Thoracic aorta (tissue), 2 donors: ENCODE data around the gene TAOK1. TPM values are rescaled to one million over a fixed set of nuclear protein-coding genes. Genes with fewer than 3 reads are reported as not detected.

ENCODE experiments used
- ATAC-seq: fragments of 150-250 bp; one replicate; pipeline ENCODE4 v1.8.0; 2017; ENCODE audit warnings: low read depth; ENCODE audit not compliant: insufficient number of reproducible peaks, low FRiP score
- DNase-seq: peaks from one replicate; pipeline ENCODE4 v3.0.0-alpha.2; 2020; ENCODE audit warnings: low spot score
- H3K27ac ChIP-seq, 2 donors: fragments of 200-600 bp; sonication (generic); 1 replicate in 1 of 2; 2 replicates in 1 of 2; pipeline ENCODE4 v1.5.1; 2016; ENCODE audit warnings: mild to moderate bottlenecking in 2 of 2, moderate library complexity in 2 of 2
- H3K27me3 ChIP-seq: fragments of 200-600 bp; sonication (generic); replicated peaks from 2 replicates; pipeline ENCODE4 v1.6.0; 2016; ENCODE audit warnings: mild to moderate bottlenecking; ENCODE audit not compliant: insufficient read depth
- H3K36me3 ChIP-seq: fragments of 200-600 bp; sonication (generic); one replicate; pipeline ENCODE4 v1.5.1; 2016
- H3K4me1 ChIP-seq, 2 donors: fragments of 200-600 bp; sonication (generic); 1 replicate in 1 of 2; 2 replicates in 1 of 2; pipeline versions ENCODE4 v1.5.1 to v1.6.0; 2016; ENCODE audit warnings: low read depth in 2 of 2, mild to moderate bottlenecking in 1 of 2; ENCODE audit not compliant: control insufficient read depth in 1 of 2
- H3K4me3 ChIP-seq: fragments of 200-600 bp; sonication (generic); 2 replicates; pipeline ENCODE4 v1.5.1; 2016; ENCODE audit warnings: mild to moderate bottlenecking
- H3K9me3 ChIP-seq: fragments of 200-600 bp; sonication (generic); 2 replicates; pipeline ENCODE4 v1.5.1; 2016
- CTCF ChIP-seq: fragments of 200-600 bp; sonication (generic); IDR thresholded peaks from one replicate; pipeline ENCODE4 v1.5.1; 2019; ENCODE audit warnings: antibody characterized with exemption
- total RNA-seq, 2 donors: library from RNA; depleted of rRNA; stranded (reverse); fragments of >200 nt; gene quantifications; one replicate each; pipeline versions ENCODE4 v1.1.0 to v1.2.3, GENCODE V29; 2016

The TAOK1 gene
- total RNA-seq, 2 donors from 2014 or later = 46.0 to 64.6 TPM

DNA sequence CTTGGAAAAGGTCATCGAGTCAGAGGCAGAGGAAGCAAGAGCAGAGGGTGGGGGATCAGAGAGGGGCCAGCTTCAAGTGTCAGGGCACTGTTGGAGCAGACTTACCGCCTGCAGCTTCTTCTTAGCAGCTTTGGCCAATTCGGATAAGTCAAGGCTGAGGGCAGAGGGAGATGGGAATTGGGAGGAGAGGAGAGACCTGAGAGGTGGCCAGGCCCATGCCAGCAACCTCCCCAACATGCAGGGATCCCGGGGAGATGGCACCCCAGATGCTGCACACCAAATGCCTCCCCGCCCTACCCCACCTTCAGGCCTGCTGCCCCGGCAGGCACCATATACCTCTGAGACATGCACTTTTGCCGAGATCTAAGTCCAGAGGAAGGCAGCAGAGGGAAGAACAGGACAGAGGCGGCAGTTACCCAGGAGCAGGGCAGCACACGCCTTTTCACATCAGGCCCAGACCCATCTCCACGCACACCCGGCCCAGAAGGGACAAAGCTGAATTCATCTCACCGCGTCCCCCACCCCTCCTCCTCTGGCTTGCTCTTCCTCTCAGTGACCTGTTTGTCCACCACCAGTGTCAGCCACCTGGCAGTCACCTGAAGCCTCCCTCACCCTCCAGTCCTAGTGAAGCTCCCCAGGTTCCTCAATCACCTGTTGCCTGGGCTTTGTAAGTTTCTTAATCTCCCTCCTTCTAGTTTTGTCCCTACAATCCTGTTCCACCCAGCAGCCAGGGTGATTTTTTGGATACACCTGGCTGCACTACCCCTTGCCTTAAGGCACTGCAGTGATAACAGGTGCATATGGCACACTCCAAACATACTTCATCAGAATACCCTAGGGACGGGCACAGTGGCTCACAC is 188.7 kb downstream of the TAOK1 start:
- H3K27ac ChIP-seq = no peak overlapping the region
- peaks cover 0 to 16% of the 10 kb centered on the region in 2 donors for H3K4me1 ChIP-seq
- DNase-seq = no peak
- no peak for TF ChIP-seq CTCF
- no peak overlapping the region for H3K4me3 ChIP-seq
- H3K9me3 ChIP-seq = no peaks in the 10 kb centered on the region
- ATAC-seq = no peak
- no peaks in the 10 kb centered on the region for H3K27me3 ChIP-seq
- H3K36me3 ChIP-seq = peaks cover 32% of the 10 kb centered on the region

GRCh38 chr17:29579866-29580771 is 190.0 kb downstream of the TAOK1 start:
- DNase-seq (no peak), ATAC-seq (peak; percentile 66)
- Histone ChIP-seq H3K27me3 (no peaks in the 10 kb centered on the region), H3K9me3 (no peaks in the 10 kb centered on the region), H3K4me3 (no peak overlapping the region), H3K27ac (no peak overlapping the region), H3K4me1 (peaks cover 0 to 25% of the 10 kb centered on the region in 2 donors), H3K36me3 (peaks cover 20% of the 10 kb centered on the region)
- peak; percentile 83 for TF ChIP-seq CTCF

GRCh38 chr17:29581583-29582253 is 191.6 kb downstream of the TAOK1 start:
- peaks cover 0 to 34% of the 10 kb centered on the region in 2 donors for H3K4me1 ChIP-seq
- H3K36me3 ChIP-seq = peaks cover 5% of the 10 kb centered on the region
- no peaks in the 10 kb centered on the region for H3K27me3 ChIP-seq
- TF ChIP-seq CTCF = no peak
- no peaks in the 10 kb centered on the region for H3K9me3 ChIP-seq
- ATAC-seq = no peak
- H3K4me3 ChIP-seq = no peak overlapping the region
- DNase-seq = no peak
- H3K27ac ChIP-seq = no peak overlapping the region

- no peak for DNase-seq
- Histone ChIP-seq H3K36me3 (peaks cover 5% of the 10 kb centered on the region), H3K4me1 (peaks cover 0 to 35% of the 10 kb centered on the region in 2 donors)
Measured at GRCh38 chr17:29582254-29582765, 192.1 kb downstream of the TAOK1 start.

More at GRCh38 chr17:29582254-29582765, 192.1 kb downstream of the TAOK1 start:
- TF ChIP-seq CTCF = no peak
- Histone ChIP-seq H3K27me3 (no peaks in the 10 kb centered on the region), H3K27ac (no peak overlapping the region), H3K9me3 (no peaks in the 10 kb centered on the region), H3K4me3 (no peak overlapping the region)
- ATAC-seq = no peak
